Mesothelial cell of epicardium (in vitro differentiated cells): ENCODE data around the gene ZFPM1. TPM values are rescaled to one million over a fixed set of nuclear protein-coding genes. Genes with fewer than 3 reads are reported as not detected.

Source experiments
- DNase-seq, 2 experiments: peaks; one replicate each; pipeline ENCODE4 v3.0.0; 2021; ENCODE audit warnings: low spot score in 2 of 2; ENCODE audit not compliant: unreplicated experiment in 2 of 2
- H3K27ac Mint-ChIP-seq: 2 replicates; pipeline ENCODE4 v1.8.0; 2021; ENCODE audit warnings: mixed read lengths
- H3K27me3 Mint-ChIP-seq: 2 replicates; pipeline ENCODE4 v1.8.0; 2021; ENCODE audit warnings: low read depth, mixed read lengths
- H3K36me3 Mint-ChIP-seq: 2 replicates; pipeline ENCODE4 v1.8.0; 2021; ENCODE audit warnings: mixed read lengths
- H3K4me1 Mint-ChIP-seq: 2 replicates; pipeline ENCODE4 v1.8.0; 2021; ENCODE audit warnings: mixed read lengths
- H3K4me3 Mint-ChIP-seq: 2 replicates; pipeline ENCODE4 v1.8.0; 2021; ENCODE audit warnings: mild to moderate bottlenecking, moderate library complexity, mixed read lengths
- H3K9me3 Mint-ChIP-seq: 2 replicates; pipeline ENCODE4 v1.8.0; 2021; ENCODE audit warnings: mixed read lengths
- CTCF ChIP-seq: fragments of 200-600 bp; sonication (generic); IDR thresholded peaks from one replicate; pipeline ENCODE4 v1.5.0; 2021; ENCODE audit warnings: antibody characterized with exemption; ENCODE audit not compliant: unreplicated experiment
- total RNA-seq: library from RNA; stranded (reverse); gene quantifications from 3 replicates; pipeline ENCODE4 v1.2.1, GENCODE V29; 2021

Gene ZFPM1
- total RNA-seq, 1 donor from 2014 or later, result 56.2 TPM

GRCh38 chr16:88535191-88535856, 82.2 kb downstream of the ZFPM1 start:
- H3K27me3 Mint-ChIP-seq, result peaks cover 14% of the 10 kb centered on the region
- no peak for TF ChIP-seq CTCF
- H3K9me3 Mint-ChIP-seq, result no peaks in the 10 kb centered on the region
- no peaks in the 10 kb centered on the region for H3K36me3 Mint-ChIP-seq
- no peak overlapping the region for H3K27ac Mint-ChIP-seq
- H3K4me1 Mint-ChIP-seq, result peaks cover 15% of the 10 kb centered on the region
- no peak for DNase-seq
- H3K4me3 Mint-ChIP-seq, result peak overlapping the region; percentile 63

- no peak for TF ChIP-seq CTCF
- H3K4me3 Mint-ChIP-seq, result peak overlapping the region; percentile 60
- peaks cover 18% of the 10 kb centered on the region for H3K27me3 Mint-ChIP-seq
- H3K4me1 Mint-ChIP-seq, result peaks cover 10% of the 10 kb centered on the region
- H3K27ac Mint-ChIP-seq, result no peak overlapping the region
- H3K9me3 Mint-ChIP-seq, result no peaks in the 10 kb centered on the region
- H3K36me3 Mint-ChIP-seq, result no peaks in the 10 kb centered on the region
- no peak for DNase-seq
Observed at GRCh38 chr16:88535857-88536222, 82.8 kb downstream of the ZFPM1 start.

- H3K4me1 Mint-ChIP-seq, result peaks cover 9% of the 10 kb centered on the region
- no peaks in the 10 kb centered on the region for H3K36me3 Mint-ChIP-seq
- no peaks in the 10 kb centered on the region for H3K9me3 Mint-ChIP-seq
- H3K27ac Mint-ChIP-seq, result no peak overlapping the region
- TF ChIP-seq CTCF, result no peak
- H3K27me3 Mint-ChIP-seq, result peaks cover 23% of the 10 kb centered on the region
- no peak overlapping the region for H3K4me3 Mint-ChIP-seq
- DNase-seq, result no peak
Observed at GRCh38 chr16:88536510-88536909, 83.4 kb downstream of the ZFPM1 start.

GRCh38 chr16:88536971-88537751, 84.1 kb downstream of the ZFPM1 start:
- no peak for TF ChIP-seq CTCF
- no peak overlapping the region for H3K4me3 Mint-ChIP-seq
- H3K27ac Mint-ChIP-seq, result no peak overlapping the region
- DNase-seq, result no peak
- peaks cover 23% of the 10 kb centered on the region for H3K27me3 Mint-ChIP-seq
- H3K36me3 Mint-ChIP-seq, result no peaks in the 10 kb centered on the region
- H3K9me3 Mint-ChIP-seq, result no peaks in the 10 kb centered on the region
- peaks cover 8% of the 10 kb centered on the region for H3K4me1 Mint-ChIP-seq

- Mint-ChIP-seq H3K27me3 (peaks cover 23% of the 10 kb centered on the region), H3K4me3 (no peak overlapping the region), H3K27ac (no peak overlapping the region), H3K36me3 (no peaks in the 10 kb centered on the region), H3K9me3 (peaks cover 3% of the 10 kb centered on the region), H3K4me1 (peaks cover 8% of the 10 kb centered on the region)
- DNase-seq, result no peak
- TF ChIP-seq CTCF, result no peak
Observed at GRCh38 chr16:88537859-88538258, 84.8 kb downstream of the ZFPM1 start.
